Measurements from ENCODE around the gene TMEM270.

Gene TMEM270

GRCh38 chr7:73822319-73823173 lies 38.4 kb upstream of the TMEM270 start:
- H3K9ac ChIP-seq (ENCODE audit: low read length): no peak overlapping the region
- H3F3A ChIP-seq (ENCODE audit: insufficient read depth): no peaks in the 10 kb centered on the region
- TF ChIP-seq EZH2phosphoT487 (conservative IDR thresholded peaks at IDR 0.05; ENCODE audit: low read length): no peak
- TF ChIP-seq, protein P1, sequence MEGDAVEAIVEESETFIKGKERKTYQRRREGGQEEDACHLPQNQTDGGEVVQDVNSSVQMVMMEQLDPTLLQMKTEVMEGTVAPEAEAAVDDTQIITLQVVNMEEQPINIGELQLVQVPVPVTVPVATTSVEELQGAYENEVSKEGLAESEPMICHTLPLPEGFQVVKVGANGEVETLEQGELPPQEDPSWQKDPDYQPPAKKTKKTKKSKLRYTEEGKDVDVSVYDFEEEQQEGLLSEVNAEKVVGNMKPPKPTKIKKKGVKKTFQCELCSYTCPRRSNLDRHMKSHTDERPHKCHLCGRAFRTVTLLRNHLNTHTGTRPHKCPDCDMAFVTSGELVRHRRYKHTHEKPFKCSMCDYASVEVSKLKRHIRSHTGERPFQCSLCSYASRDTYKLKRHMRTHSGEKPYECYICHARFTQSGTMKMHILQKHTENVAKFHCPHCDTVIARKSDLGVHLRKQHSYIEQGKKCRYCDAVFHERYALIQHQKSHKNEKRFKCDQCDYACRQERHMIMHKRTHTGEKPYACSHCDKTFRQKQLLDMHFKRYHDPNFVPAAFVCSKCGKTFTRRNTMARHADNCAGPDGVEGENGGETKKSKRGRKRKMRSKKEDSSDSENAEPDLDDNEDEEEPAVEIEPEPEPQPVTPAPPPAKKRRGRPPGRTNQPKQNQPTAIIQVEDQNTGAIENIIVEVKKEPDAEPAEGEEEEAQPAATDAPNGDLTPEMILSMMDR (IDR thresholded peaks at IDR 0.05; ENCODE audit: insufficient read depth, low read length, poor library complexity, severe bottlenecking): no peak
- no peaks in the 10 kb centered on the region for H3K79me2 ChIP-seq (ENCODE audit: insufficient read depth, low read length)
- no peaks in the 10 kb centered on the region for H3K36me3 ChIP-seq (ENCODE audit: low read length)
- H4K20me1 ChIP-seq (ENCODE audit: low read depth, low read length): no peaks in the 10 kb centered on the region
- no peaks in the 10 kb centered on the region for H3K9me3 ChIP-seq (ENCODE audit: insufficient read depth, low read length)
- no peaks in the 10 kb centered on the region for H3K9me2 ChIP-seq (replicated peaks; ENCODE audit: insufficient read depth, low read length)
- H3K4me2 ChIP-seq (ENCODE audit: low read depth, low read length, poor library complexity, severe bottlenecking): no peak overlapping the region
- H3K4me3 ChIP-seq (ENCODE audit: insufficient read depth, low read length, poor library complexity, severe bottlenecking): no peak overlapping the region
- no peaks in the 10 kb centered on the region for H3K27me3 ChIP-seq (ENCODE audit: low read length)
- H3K27ac ChIP-seq (ENCODE audit: low read depth, low read length): no peak overlapping the region
- no peak overlapping the region for H2AFZ ChIP-seq (ENCODE audit: low read depth, low read length, severe bottlenecking)

DNA sequence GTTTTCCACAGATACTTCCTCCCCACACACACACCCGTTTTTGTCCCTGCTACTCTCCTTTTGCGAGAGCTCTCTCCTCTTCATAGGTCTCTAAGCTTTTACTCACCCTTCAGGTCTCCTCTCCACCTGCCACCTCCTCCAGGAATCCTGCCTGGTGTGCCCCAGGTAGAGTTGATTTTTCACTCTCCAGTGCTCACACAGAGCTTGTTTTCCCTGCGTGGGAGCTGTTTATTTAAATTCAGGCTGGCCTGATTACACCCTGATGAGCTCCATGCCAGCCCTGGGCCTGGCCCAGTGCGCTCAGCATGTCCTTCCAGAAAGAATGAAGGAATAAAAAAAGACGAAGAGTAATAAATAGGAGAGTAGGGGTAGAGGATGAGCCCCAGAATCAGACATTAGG lies 37.7 kb upstream of the TMEM270 start:
- H3K79me2 ChIP-seq (ENCODE audit: insufficient read depth, low read length): no peaks in the 10 kb centered on the region
- H3K9me3 ChIP-seq (ENCODE audit: insufficient read depth, low read length): no peaks in the 10 kb centered on the region
- H3K4me3 ChIP-seq (ENCODE audit: insufficient read depth, low read length, poor library complexity, severe bottlenecking): no peak overlapping the region
- H3K27me3 ChIP-seq (ENCODE audit: low read length): no peaks in the 10 kb centered on the region
- no peak overlapping the region for H3K27ac ChIP-seq (ENCODE audit: low read depth, low read length)
- no peak overlapping the region for H3K9ac ChIP-seq (ENCODE audit: low read length)
- no peak for TF ChIP-seq EZH2phosphoT487 (conservative IDR thresholded peaks at IDR 0.05; ENCODE audit: low read length)
- TF ChIP-seq, protein P1 (IDR thresholded peaks at IDR 0.05; ENCODE audit: insufficient read depth, low read length, poor library complexity, severe bottlenecking): no peak
- no peaks in the 10 kb centered on the region for H3K36me3 ChIP-seq (ENCODE audit: low read length)
- H3F3A ChIP-seq (ENCODE audit: insufficient read depth): no peaks in the 10 kb centered on the region
- H3K4me2 ChIP-seq (ENCODE audit: low read depth, low read length, poor library complexity, severe bottlenecking): no peak overlapping the region
- H2AFZ ChIP-seq (ENCODE audit: low read depth, low read length, severe bottlenecking): no peak overlapping the region
- H4K20me1 ChIP-seq (ENCODE audit: low read depth, low read length): no peaks in the 10 kb centered on the region
- H3K9me2 ChIP-seq (replicated peaks; ENCODE audit: insufficient read depth, low read length): no peaks in the 10 kb centered on the region

DNA sequence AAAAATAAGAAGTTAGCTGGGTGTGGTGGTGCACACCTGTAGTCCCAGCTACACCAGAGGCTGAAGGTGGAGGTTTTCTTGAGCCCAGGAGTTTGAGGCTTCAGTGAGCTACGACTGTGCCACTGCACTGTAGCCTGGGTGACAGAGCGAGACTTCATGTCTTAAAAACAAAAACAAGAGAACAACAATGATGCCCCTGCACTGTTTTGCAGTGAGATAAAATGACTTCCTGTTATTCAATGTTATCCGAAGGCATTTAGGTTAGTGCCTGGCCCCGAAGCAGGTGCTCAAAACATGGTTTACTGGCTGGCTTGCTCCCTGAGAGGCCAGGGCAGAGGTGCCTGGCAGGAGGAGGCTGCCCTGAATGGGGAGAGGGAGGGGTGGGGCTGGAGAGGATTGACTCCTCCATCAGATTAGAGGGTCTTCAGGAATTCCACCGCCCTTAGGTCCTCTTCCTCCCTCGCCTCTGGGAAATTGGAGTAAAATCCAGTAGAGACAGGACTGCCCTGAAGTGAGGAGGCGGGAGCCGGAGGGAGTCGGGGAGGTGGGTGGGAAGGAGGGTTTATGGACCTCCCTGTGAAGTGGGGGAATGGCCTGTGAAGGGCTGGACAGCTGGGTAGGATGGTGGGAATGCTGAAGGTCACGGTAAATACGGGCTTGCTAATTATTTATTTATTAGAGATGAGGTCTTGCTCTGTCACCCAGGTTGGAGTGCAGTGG lies 36.9 kb upstream of the TMEM270 start:
- Histone ChIP-seq H3K4me3 (ENCODE audit: insufficient read depth, low read length, poor library complexity, severe bottlenecking) (no peak overlapping the region), H4K20me1 (ENCODE audit: low read depth, low read length) (no peaks in the 10 kb centered on the region), H3F3A (ENCODE audit: insufficient read depth) (no peaks in the 10 kb centered on the region), H3K4me2 (ENCODE audit: low read depth, low read length, poor library complexity, severe bottlenecking) (no peak overlapping the region), H3K9me3 (ENCODE audit: insufficient read depth, low read length) (no peaks in the 10 kb centered on the region), H3K9ac (ENCODE audit: low read length) (no peak overlapping the region), H3K36me3 (ENCODE audit: low read length) (no peaks in the 10 kb centered on the region), H2AFZ (ENCODE audit: low read depth, low read length, severe bottlenecking) (no peak overlapping the region), H3K27me3 (ENCODE audit: low read length) (no peaks in the 10 kb centered on the region), H3K9me2 (replicated peaks; ENCODE audit: insufficient read depth, low read length) (no peaks in the 10 kb centered on the region), H3K27ac (ENCODE audit: low read depth, low read length) (no peak overlapping the region), H3K79me2 (ENCODE audit: insufficient read depth, low read length) (no peaks in the 10 kb centered on the region)
- TF ChIP-seq, protein P1 (IDR thresholded peaks at IDR 0.05; ENCODE audit: insufficient read depth, low read length, poor library complexity, severe bottlenecking): no peak
- no peak for TF ChIP-seq EZH2phosphoT487 (conservative IDR thresholded peaks at IDR 0.05; ENCODE audit: low read length)
